Endothelial cell of umbilical vein (primary cell): ENCODE measurements around the gene CTSZ. TPM values are rescaled to one million over a fixed set of nuclear protein-coding genes. Genes with fewer than 3 reads are reported as not detected.
A peak's percentile ranks its signal among the peaks of the same experiment; 100 is the strongest.

ENCODE experiments used
- BruUV-seq: library from RNA; stranded (reverse); fragments of 400-500 nt; replicated peaks from 2 replicates; lab custom pipeline; 2021; lab: Mats Ljungman, UMichigan
- CTCF ChIA-PET: fragments of 300-600, 350-600 bp; sonication (Branson Sonifier 250); formaldehyde crosslinking; loops from one replicate; lab custom pipeline; 2021; ENCODE audit warnings: antibody characterized with exemption, inconsistent platforms; lab: Charles Lee
- POLR2A ChIA-PET: fragments of 300-600, 350-600 bp; sonication (Branson Sonifier 250); formaldehyde crosslinking; loops from one replicate; lab custom pipeline; 2021; ENCODE audit warnings: antibody characterized with exemption, inconsistent platforms; lab: Charles Lee
- DNase-seq: peaks from one replicate; pipeline ENCODE4 v3.0.0-alpha.2; 2011; ENCODE audit warnings: low read depth, low spot score
- FAIRE-seq: peaks from 2 replicates; lab custom pipeline; 2011; peaks lifted over from hg19 to GRCh38; lab: Jason Lieb, UNC
- H2AFZ ChIP-seq: 2 replicates; pipeline ENCODE4 v1.6.0; 2012; ENCODE audit warnings: low read depth, low read length, control low read depth, inconsistent platforms
- H3K27ac ChIP-seq: 2 replicates; pipeline ENCODE4 v1.5.1; 2011; ENCODE audit warnings: low read depth, mild to moderate bottlenecking, control low read depth, low read length, moderate library complexity; ENCODE audit not compliant: insufficient read depth
- H3K27me3 ChIP-seq, 2 experiments: 2 replicates each; pipeline versions ENCODE4 v1.6.0 to v1.6.1; 2011; ENCODE audit warnings: low read length in 2 of 2, mixed read lengths in 1 of 2; ENCODE audit not compliant: control insufficient read depth in 2 of 2, insufficient read depth in 2 of 2
- H3K36me3 ChIP-seq, 2 experiments: 2 replicates in 1 of 2; 3 replicates in 1 of 2; pipeline ENCODE4 v1.5.1; 2011; ENCODE audit warnings: low read length in 2 of 2, mild to moderate bottlenecking in 1 of 2, moderate library complexity in 1 of 2; ENCODE audit not compliant: control insufficient read depth in 2 of 2, insufficient read depth in 2 of 2; ENCODE audit errors: extremely low read depth in 1 of 2
- H3K4me1 ChIP-seq: 3 replicates; pipeline ENCODE4 v1.5.1; 2011; ENCODE audit warnings: mild to moderate bottlenecking, low read length; ENCODE audit not compliant: control insufficient read depth, insufficient read depth; ENCODE audit errors: extremely low read depth
- H3K4me2 ChIP-seq: 2 replicates; pipeline ENCODE4 v1.6.1; 2011; ENCODE audit warnings: low read length, control low read depth, mixed read lengths; ENCODE audit not compliant: insufficient read depth
- H3K4me3 ChIP-seq, 3 experiments: fragments of 200-600 bp in 1 of 3; sonication (generic), shearing (Covaris generic) in 1 of 3; replicated peaks in 1 of 3; 2 replicates each; pipeline ENCODE4 v1.5.1; 2011 to 2016; ENCODE audit warnings: control low read depth in 3 of 3, low read length in 3 of 3, mild to moderate bottlenecking in 2 of 3, inconsistent platforms in 1 of 3, low read depth in 1 of 3, moderate library complexity in 1 of 3; ENCODE audit not compliant: insufficient read depth in 1 of 3
- H3K79me2 ChIP-seq: 2 replicates; pipeline ENCODE4 v1.6.0; 2012; ENCODE audit warnings: low read length, inconsistent platforms; ENCODE audit not compliant: control insufficient read depth, insufficient read depth
- H3K9ac ChIP-seq: replicated peaks from 2 replicates; pipeline ENCODE3; 2011; ENCODE audit warnings: low read length, control low read depth; ENCODE audit not compliant: insufficient read depth; ENCODE audit errors: extremely low read depth
- H3K9me1 ChIP-seq: replicated peaks from 3 replicates; pipeline ENCODE4 v1.6.0; 2011; ENCODE audit warnings: mild to moderate bottlenecking, low read length; ENCODE audit not compliant: control insufficient read depth, insufficient read depth; ENCODE audit errors: extremely low read depth
- H3K9me3 ChIP-seq: replicated peaks from 2 replicates; pipeline ENCODE4 v1.5.1; 2012; ENCODE audit warnings: low read length, inconsistent platforms; ENCODE audit not compliant: control insufficient read depth, insufficient read depth
- H4K20me1 ChIP-seq: replicated peaks from 2 replicates; pipeline ENCODE3; 2011; ENCODE audit warnings: mild to moderate bottlenecking, low read length; ENCODE audit not compliant: control insufficient read depth, insufficient read depth; ENCODE audit errors: extremely low read depth
- EZH2 ChIP-seq: IDR thresholded peaks from 2 replicates; pipeline ENCODE4 v1.6.1; 2012; ENCODE audit warnings: borderline replicate concordance, low read depth, mild to moderate bottlenecking, moderate library complexity, low read length, inconsistent platforms; ENCODE audit not compliant: severe bottlenecking
- JUN ChIP-seq: IDR thresholded peaks from 2 replicates; pipeline ENCODE4 v1.6.1; 2011; ENCODE audit warnings: borderline replicate concordance, low read depth; ENCODE audit not compliant: insufficient read length, insufficient read depth
- MYC ChIP-seq: IDR thresholded peaks from one replicate; pipeline ENCODE4 v1.6.1; 2011; ENCODE audit warnings: mild to moderate bottlenecking, low read depth, low read length
- POLR2A ChIP-seq: IDR thresholded peaks from 2 replicates; pipeline ENCODE4 v1.6.1; 2012; ENCODE audit warnings: low read depth, mild to moderate bottlenecking, control low read depth, low read length
- POLR2AphosphoS5 ChIP-seq: IDR thresholded peaks from 2 replicates; pipeline ENCODE4 v1.6.1; 2012; ENCODE audit warnings: low read depth, mild to moderate bottlenecking, control low read depth, low read length, moderate library complexity; ENCODE audit not compliant: insufficient read depth
- dilution Hi-C: fragments of 300-500 bp; cut with MboI; formaldehyde crosslinking; loops from one replicate; pipeline ENCODE4 v1.15.0; 2019; ENCODE audit warnings: low sequenced_read_pairs; ENCODE audit not compliant: extremely low pct_ligation_motif_present
- intact Hi-C: fragments of 100-400 bp; cut with micrococcal nuclease; formaldehyde crosslinking; loops from one replicate; pipeline ENCODE4 v1.10.0; 2022
- polyA plus RNA-seq, 4 experiments: library from polyadenylated mRNA; depleted of rRNA in 3 of 4; stranded (reverse) in 3 of 4; unstranded in 1 of 4; fragments of >200 nt; gene quantifications; 2 replicates each; pipeline versions ENCODE4 v1.2.1 to v1.2.3, GENCODE V29; 2011 to 2012; ENCODE audit warnings: missing spikeins in 1 of 4
- total RNA-seq: library from RNA; stranded (reverse); gene quantifications from 2 replicates; pipeline ENCODE4 v1.2.3, GENCODE V29; 2021
- TF ChIP-seq, protein P1 (sequence below): IDR thresholded peaks from 2 replicates; pipeline ENCODE4 v1.6.1; 2011; ENCODE audit not compliant: insufficient read depth, insufficient read length
- TF ChIP-seq, protein P2 (sequence below), 2 donors: IDR thresholded peaks; 1 replicate in 1 of 2; 2 replicates in 1 of 2; pipeline ENCODE4 v1.5.1; 2011; ENCODE audit warnings: low read length in 2 of 2, mild to moderate bottlenecking in 2 of 2, moderate library complexity in 2 of 2, control low read depth in 1 of 2, inconsistent platforms in 1 of 2, low read depth in 1 of 2; ENCODE audit not compliant: insufficient read depth in 1 of 2; ENCODE audit errors: extremely low read depth in 1 of 2

CTSZ gene
- total and polyA plus RNA-seq, 2 donors (not counting 3 experiments of a cell fraction or from before 2014, with no cell fraction given), result 304 to 387 TPM

DNA sequence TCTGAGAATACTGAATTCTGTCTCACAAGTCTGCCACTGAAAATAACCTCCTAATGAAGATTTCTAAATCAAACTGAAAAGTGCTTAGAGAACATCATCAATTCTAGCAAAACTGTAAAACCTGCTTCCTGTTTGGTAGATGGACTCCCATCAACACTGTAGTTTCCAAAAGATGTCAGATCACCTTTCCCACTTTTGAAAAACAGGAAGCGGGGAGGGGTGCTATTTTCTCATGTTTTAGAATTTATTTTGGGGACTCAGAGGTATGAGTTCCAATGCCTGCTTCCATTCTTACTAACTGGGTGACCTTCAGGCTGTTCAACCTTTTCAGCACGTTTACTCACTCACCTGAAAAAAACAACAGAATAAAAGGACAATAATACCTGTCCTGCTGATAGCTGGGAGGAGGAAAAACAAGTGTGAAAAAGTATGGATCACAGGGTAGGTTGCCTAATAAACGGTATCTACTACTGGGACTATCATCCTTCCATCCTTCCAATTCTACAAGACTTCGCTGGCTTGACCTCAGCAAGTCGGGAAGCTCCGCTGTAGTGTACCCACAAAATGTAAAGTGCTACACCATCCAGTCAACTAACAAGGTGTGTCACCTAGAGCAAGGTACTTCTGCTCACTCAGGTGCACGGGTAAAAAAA is 24.0 kb upstream of the CTSZ start:
- FAIRE-seq, result no peak
- dilution Hi-C loops, result no loop called here
- intact Hi-C loops, result loop anchor here (5.0 kb wide), 1 partner anchor 34 kb away; no protein-coding TSS in a partner anchor
- Histone ChIP-seq H3K4me3 (peak overlapping the region; percentile 48 to 76 (median 69)), H4K20me1 (no peaks in the 10 kb centered on the region), H2AFZ (no peak overlapping the region), H3K9me3 (no peaks in the 10 kb centered on the region), H3K36me3 (peaks cover 6 to 23% of the 10 kb centered on the region in 2 experiments), H3K9me1 (no peaks in the 10 kb centered on the region), H3K9ac (peak overlapping the region; percentile 59), H3K79me2 (peaks cover 60% of the 10 kb centered on the region), H3K4me1 (peaks cover 43% of the 10 kb centered on the region), H3K27me3 (no peaks in the 10 kb centered on the region), H3K4me2 (peak overlapping the region; percentile 94), H3K27ac (peak overlapping the region; percentile 82)
- TSS peak; percentile 38 for BruUV-seq
- POLR2A ChIA-PET, result interaction anchor here (1.5 kb wide), 1 partner anchor 20 kb away, joined by 13 read pairs; no protein-coding TSS in a partner anchor
- CTCF ChIA-PET, result interaction anchor here (1.7 kb wide), 1 partner anchor 33 kb away, joined by 6 read pairs; no protein-coding TSS in a partner anchor
- DNase-seq, result no peak
- no peak for TF ChIP-seq POLR2A
- no peak for TF ChIP-seq JUN
- no peak for TF ChIP-seq POLR2AphosphoS5
- no peak for TF ChIP-seq MYC
- TF ChIP-seq, protein P1, sequence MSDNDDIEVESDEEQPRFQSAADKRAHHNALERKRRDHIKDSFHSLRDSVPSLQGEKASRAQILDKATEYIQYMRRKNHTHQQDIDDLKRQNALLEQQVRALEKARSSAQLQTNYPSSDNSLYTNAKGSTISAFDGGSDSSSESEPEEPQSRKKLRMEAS, result no peak
- TF ChIP-seq EZH2, result no peak
- TF ChIP-seq, protein P2, sequence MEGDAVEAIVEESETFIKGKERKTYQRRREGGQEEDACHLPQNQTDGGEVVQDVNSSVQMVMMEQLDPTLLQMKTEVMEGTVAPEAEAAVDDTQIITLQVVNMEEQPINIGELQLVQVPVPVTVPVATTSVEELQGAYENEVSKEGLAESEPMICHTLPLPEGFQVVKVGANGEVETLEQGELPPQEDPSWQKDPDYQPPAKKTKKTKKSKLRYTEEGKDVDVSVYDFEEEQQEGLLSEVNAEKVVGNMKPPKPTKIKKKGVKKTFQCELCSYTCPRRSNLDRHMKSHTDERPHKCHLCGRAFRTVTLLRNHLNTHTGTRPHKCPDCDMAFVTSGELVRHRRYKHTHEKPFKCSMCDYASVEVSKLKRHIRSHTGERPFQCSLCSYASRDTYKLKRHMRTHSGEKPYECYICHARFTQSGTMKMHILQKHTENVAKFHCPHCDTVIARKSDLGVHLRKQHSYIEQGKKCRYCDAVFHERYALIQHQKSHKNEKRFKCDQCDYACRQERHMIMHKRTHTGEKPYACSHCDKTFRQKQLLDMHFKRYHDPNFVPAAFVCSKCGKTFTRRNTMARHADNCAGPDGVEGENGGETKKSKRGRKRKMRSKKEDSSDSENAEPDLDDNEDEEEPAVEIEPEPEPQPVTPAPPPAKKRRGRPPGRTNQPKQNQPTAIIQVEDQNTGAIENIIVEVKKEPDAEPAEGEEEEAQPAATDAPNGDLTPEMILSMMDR (IDR thresholded peaks at IDR 0.05; ENCODE audit: extremely low read depth in 1 of 2, insufficient read depth in 1 of 2, low read depth in 1 of 2, low read length in 2 of 2), result no peak
